ENCODE data around the gene S100A10. TPM values are rescaled to one million over a fixed set of nuclear protein-coding genes. Genes with fewer than 3 reads are reported as not detected.

Gene S100A10
- total RNA-seq, 2 experiments from 2014 or later, result 208 to 220 TPM

- TF ChIP-seq CTCF (IDR thresholded peaks at IDR 0.05), result no peak
- Mint-ChIP-seq H3K4me3 (peak overlapping the region; percentile 97), H3K4me1 (ENCODE audit: low read depth) (peaks cover 58% of the 10 kb centered on the region), H3K27me3 (no peaks in the 10 kb centered on the region), H3K36me3 (ENCODE audit: low read depth) (peaks cover 24% of the 10 kb centered on the region), H3K27ac (peak overlapping the region; percentile 97), H3K9me3 (no peaks in the 10 kb centered on the region)
- ChIA-PET CTCF (interaction anchor here (1.0 to 13.5 kb wide), 7 partner anchors 9 to 196 kb away, joined by 3 to 287 read pairs (median 8); no protein-coding TSS in a partner anchor), POLR2A (interaction anchor here (1.0 to 2.0 kb wide), 5 partner anchors 9 to 43 kb away, joined by 3 to 7 read pairs (median 3); partner anchors contain the start of gene S100A11)
- DNase-seq (peak; percentile 58), ATAC-seq (peak; percentile 20)
- intact Hi-C loops (cut with micrococcal nuclease), result no loop called here
Measured at GRCh38 chr1:151993084-151993733, 450 bp downstream of the S100A10 start.

- peak overlapping the region; percentile 97 for H3K4me3 Mint-ChIP-seq
- peak; percentile 50 for DNase-seq
- no peaks in the 10 kb centered on the region for H3K9me3 Mint-ChIP-seq
- peak overlapping the region; percentile 97 for H3K27ac Mint-ChIP-seq
- no peaks in the 10 kb centered on the region for H3K27me3 Mint-ChIP-seq
- CTCF ChIA-PET, result interaction anchor here (1.1 to 13.5 kb wide), 6 partner anchors 9 to 84 kb away, joined by 3 to 287 read pairs (median 14); no protein-coding TSS in a partner anchor
- no peak for TF ChIP-seq CTCF (IDR thresholded peaks at IDR 0.05)
- POLR2A ChIA-PET, result interaction anchor here (0.8 to 2.0 kb wide), 5 partner anchors 8 to 44 kb away, joined by 3 to 7 read pairs (median 3); partner anchors contain the start of gene S100A11
- H3K36me3 Mint-ChIP-seq (ENCODE audit: low read depth), result peaks cover 29% of the 10 kb centered on the region
- H3K4me1 Mint-ChIP-seq (ENCODE audit: low read depth), result peaks cover 63% of the 10 kb centered on the region
- intact Hi-C loops (cut with micrococcal nuclease), result no loop called here
- ATAC-seq, result no peak
Measured at GRCh38 chr1:151992303-151993083, 1.2 kb downstream of the S100A10 start.

GRCh38 chr1:151991663-151992302, 1.9 kb downstream of the S100A10 start:
- no peak for ATAC-seq
- Mint-ChIP-seq H3K9me3 (no peaks in the 10 kb centered on the region), H3K27ac (peak overlapping the region; percentile 38)

GRCh38 chr1:151990856-151991198, 2.8 kb downstream of the S100A10 start:
- no peaks in the 10 kb centered on the region for H3K27me3 Mint-ChIP-seq
- no peak overlapping the region for H3K27ac Mint-ChIP-seq
- intact Hi-C loops (cut with micrococcal nuclease), result no loop called here
- DNase-seq (no peak), ATAC-seq (no peak)
- peaks cover 73% of the 10 kb centered on the region for H3K4me1 Mint-ChIP-seq (ENCODE audit: low read depth)
- ChIA-PET POLR2A (no interaction called here), CTCF (interaction anchor here (0.9 to 10.8 kb wide), 5 partner anchors 11 to 57 kb away, joined by 3 to 121 read pairs (median 25); partner anchors contain the start of gene S100A11)
- no peak for TF ChIP-seq CTCF (IDR thresholded peaks at IDR 0.05)
- peaks cover 41% of the 10 kb centered on the region for H3K36me3 Mint-ChIP-seq (ENCODE audit: low read depth)
- H3K4me3 Mint-ChIP-seq, result no peak overlapping the region
- no peaks in the 10 kb centered on the region for H3K9me3 Mint-ChIP-seq

More at GRCh38 chr1:151991663-151992302, 1.9 kb downstream of the S100A10 start:
- Mint-ChIP-seq H3K27me3 (no peaks in the 10 kb centered on the region), H3K36me3 (ENCODE audit: low read depth) (peaks cover 33% of the 10 kb centered on the region), H3K4me1 (ENCODE audit: low read depth) (peaks cover 66% of the 10 kb centered on the region), H3K4me3 (peak overlapping the region; percentile 97)
- POLR2A ChIA-PET, result interaction anchor here (0.8 to 2.0 kb wide), 3 partner anchors 7 to 15 kb away, joined by 3 to 7 read pairs (median 4); no protein-coding TSS in a partner anchor
- CTCF ChIA-PET, result interaction anchor here (1.9 to 13.5 kb wide), 6 partner anchors 9 to 58 kb away, joined by 5 to 287 read pairs (median 22); no protein-coding TSS in a partner anchor
- TF ChIP-seq CTCF (IDR thresholded peaks at IDR 0.05), result no peak
- intact Hi-C loops (cut with micrococcal nuclease), result no loop called here
- no peak for DNase-seq

Data from activated CD8-positive, alpha-beta T cell treated with anti-CD3 and anti-CD28 coated beads for 36 hours (primary cell).